Measurements from ENCODE around the gene SIGLEC5.
"Not testable (repeated sequence)": the region's sequence is repeated elsewhere in the genome, so short reads cannot be mapped to it uniquely, and the experiment has no call there.

The SIGLEC5 gene, protein sequence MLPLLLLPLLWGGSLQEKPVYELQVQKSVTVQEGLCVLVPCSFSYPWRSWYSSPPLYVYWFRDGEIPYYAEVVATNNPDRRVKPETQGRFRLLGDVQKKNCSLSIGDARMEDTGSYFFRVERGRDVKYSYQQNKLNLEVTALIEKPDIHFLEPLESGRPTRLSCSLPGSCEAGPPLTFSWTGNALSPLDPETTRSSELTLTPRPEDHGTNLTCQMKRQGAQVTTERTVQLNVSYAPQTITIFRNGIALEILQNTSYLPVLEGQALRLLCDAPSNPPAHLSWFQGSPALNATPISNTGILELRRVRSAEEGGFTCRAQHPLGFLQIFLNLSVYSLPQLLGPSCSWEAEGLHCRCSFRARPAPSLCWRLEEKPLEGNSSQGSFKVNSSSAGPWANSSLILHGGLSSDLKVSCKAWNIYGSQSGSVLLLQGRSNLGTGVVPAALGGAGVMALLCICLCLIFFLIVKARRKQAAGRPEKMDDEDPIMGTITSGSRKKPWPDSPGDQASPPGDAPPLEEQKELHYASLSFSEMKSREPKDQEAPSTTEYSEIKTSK

DNA sequence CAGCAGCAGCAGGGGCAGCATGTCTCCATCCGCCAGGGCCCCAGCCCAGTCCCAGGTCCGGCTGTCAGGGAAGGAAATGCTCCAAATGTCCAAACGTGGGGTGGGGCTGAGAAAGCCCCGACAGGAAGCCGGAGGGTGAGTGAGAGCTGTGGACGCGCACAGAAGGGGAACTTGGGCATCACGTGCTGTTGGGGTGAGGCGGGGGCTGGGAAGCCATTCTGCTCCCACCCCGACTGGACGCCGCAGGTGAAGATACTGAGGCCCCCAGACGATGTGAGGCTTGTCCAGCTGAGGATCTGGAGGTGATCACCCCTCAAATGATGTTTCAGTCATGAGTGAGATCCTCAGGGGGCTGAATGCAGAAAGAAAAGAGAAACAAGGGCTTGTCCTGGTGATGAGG lies at the start of gene SIGLEC5:
SIGLEC5 (minus strand) TSS at position 87 of the 400 bp plus-strand sequence; CDS start at position 21, 66 bp downstream.
- H3K4me1 Mint-ChIP-seq, result peaks cover 46% of the 10 kb centered on the region
- H3K4me3 Mint-ChIP-seq, result peak within 1 kb of the TSS; percentile 89
- ATAC-seq, result peak; percentile 81
- not testable (repeated sequence) for H3K27me3 Mint-ChIP-seq, H3K9me3 Mint-ChIP-seq
- peak within 1 kb of the TSS; percentile 94 for H3K27ac Mint-ChIP-seq
- H3K36me3 Mint-ChIP-seq, result peaks cover 33% of the 10 kb centered on the region

DNA sequence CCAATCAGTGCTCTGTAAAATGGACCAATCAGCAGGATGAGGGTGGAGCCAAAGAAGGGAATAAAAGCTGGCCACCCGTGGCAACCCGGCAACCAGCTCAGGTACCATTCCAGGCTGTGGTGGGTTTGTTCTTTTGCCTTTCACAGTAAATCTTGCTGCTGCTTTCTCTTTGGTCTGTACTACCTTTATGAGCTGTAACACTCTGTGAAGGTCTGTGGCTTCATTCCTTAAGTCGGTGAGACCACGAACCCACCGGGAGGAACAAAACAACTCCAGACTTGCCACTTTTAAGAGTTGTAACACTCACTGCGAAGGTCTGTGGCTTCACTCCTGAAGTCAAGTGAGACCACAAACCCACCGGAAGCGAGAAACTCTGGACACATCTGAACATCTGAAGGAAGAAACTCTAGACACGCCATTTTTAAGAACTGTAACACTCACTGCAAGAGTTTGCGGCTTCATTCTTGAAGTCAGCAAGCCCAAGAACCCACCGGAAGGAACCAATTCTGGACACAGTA lies 46.4 kb upstream of the SIGLEC5 start:
- no peaks in the 10 kb centered on the region for H3K36me3 Mint-ChIP-seq
- no peak for ATAC-seq
- H3K4me1 Mint-ChIP-seq, result no peaks in the 10 kb centered on the region
- no peaks in the 10 kb centered on the region for H3K9me3 Mint-ChIP-seq
- H3K27me3 Mint-ChIP-seq, result peaks cover 23% of the 10 kb centered on the region
- no peak overlapping the region for H3K4me3 Mint-ChIP-seq
- no peak overlapping the region for H3K27ac Mint-ChIP-seq

DNA sequence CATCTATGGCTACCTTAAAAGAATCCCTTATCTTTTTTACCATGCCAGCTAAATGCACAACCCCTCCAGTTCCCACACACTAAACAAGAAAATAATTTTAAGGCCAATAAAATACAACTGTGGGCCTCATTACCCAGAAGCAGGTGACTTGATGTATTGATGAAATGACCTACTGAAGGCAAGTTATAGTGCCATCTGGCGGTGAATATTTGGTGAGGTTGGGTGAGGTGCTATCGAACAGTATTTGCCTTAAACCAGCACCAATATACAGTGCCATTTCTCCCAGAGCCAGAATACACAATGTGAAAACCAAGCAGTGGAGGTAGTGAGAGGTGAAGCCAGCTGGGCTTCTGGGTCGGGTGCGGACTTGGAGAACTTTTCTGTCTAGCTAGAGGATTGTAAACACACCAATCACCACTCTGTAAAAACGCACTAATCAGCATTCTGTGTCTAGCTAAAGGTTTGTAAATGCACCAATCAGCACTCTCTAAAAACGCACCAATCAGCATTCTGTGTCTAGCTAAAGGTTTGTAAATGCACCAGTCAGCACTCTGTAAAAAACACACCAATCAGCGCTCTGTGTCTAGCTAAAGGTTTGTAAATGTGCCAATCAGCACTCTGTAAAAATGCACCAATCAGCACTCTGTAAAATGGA lies 45.8 kb upstream of the SIGLEC5 start:
- not testable (repeated sequence) for H3K27ac Mint-ChIP-seq, ATAC-seq, H3K4me3 Mint-ChIP-seq, H3K36me3 Mint-ChIP-seq, H3K9me3 Mint-ChIP-seq, H3K4me1 Mint-ChIP-seq
- peaks cover 23% of the 10 kb centered on the region for H3K27me3 Mint-ChIP-seq

DNA sequence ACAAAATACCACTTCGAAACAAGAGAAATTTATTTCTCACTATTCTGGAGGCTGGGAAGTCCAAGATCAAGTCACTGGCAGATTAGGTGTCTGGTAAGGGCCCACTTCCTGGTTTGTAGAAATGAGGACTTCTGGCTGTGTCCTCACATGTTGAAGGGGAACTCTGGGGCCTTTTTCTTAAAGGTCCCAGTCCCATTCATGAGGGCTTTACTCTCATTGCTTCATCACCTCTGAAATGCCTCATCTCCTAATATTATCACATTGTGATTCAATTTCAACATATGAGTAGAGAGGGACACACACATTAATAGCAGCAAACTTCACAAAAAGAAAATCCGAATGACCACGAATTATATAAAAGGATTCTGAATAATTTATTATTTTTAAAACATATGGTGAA lies 38.0 kb upstream of the SIGLEC5 start:
- no peak for ATAC-seq
- H3K4me3 Mint-ChIP-seq, result no peak overlapping the region
- H3K9me3 Mint-ChIP-seq, result no peaks in the 10 kb centered on the region
- H3K27ac Mint-ChIP-seq, result no peak overlapping the region
- H3K36me3 Mint-ChIP-seq, result no peaks in the 10 kb centered on the region
- H3K4me1 Mint-ChIP-seq, result peaks cover 9% of the 10 kb centered on the region
- H3K27me3 Mint-ChIP-seq, result peaks cover 46% of the 10 kb centered on the region

DNA sequence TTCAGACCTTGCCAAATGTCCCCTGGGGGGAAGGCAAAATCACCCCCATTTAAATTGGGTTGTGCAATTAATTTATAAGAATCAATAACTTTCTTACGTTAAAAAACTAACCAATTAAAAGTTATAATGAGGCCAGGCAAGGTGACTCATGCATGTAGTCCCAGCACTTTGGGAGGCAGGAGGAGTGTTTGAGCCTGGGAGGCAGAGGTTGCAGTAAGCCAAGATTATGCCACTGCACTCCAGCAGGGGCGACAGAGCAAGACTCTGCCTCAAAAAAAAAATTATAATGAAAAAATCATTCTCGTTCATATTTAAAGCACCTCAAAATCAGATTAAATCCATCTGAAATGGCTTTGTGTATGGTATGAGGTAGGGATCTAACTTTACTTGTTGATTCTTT lies 34.8 kb upstream of the SIGLEC5 start:
- Mint-ChIP-seq H3K36me3 (no peaks in the 10 kb centered on the region), H3K9me3 (no peaks in the 10 kb centered on the region), H3K4me1 (peaks cover 9% of the 10 kb centered on the region), H3K27me3 (peaks cover 64% of the 10 kb centered on the region), H3K4me3 (no peak overlapping the region), H3K27ac (no peak overlapping the region)
- ATAC-seq, result no peak

DNA sequence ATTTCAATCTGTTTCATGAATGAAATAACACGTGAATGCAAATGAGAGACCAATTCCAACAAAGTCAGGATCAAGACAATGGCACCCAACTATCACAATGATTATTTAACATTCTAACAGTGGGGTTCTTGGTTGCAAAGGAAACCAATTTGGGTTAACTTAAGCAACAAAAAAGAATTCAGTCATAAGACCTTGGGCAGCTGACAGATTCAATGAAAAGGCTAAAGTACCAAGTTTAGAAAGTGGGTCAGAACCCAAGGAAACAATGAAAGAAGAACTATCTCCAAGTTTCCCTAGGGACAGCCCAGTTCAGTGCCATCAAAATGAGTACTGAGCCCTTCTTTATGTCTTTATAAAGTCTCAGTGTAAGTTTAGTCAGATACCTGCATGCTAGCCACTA lies 33.9 kb upstream of the SIGLEC5 start:
- H3K27ac Mint-ChIP-seq, result no peak overlapping the region
- peaks cover 64% of the 10 kb centered on the region for H3K27me3 Mint-ChIP-seq
- peaks cover 5% of the 10 kb centered on the region for H3K4me1 Mint-ChIP-seq
- no peak overlapping the region for H3K4me3 Mint-ChIP-seq
- no peaks in the 10 kb centered on the region for H3K9me3 Mint-ChIP-seq
- no peaks in the 10 kb centered on the region for H3K36me3 Mint-ChIP-seq
- no peak for ATAC-seq

DNA sequence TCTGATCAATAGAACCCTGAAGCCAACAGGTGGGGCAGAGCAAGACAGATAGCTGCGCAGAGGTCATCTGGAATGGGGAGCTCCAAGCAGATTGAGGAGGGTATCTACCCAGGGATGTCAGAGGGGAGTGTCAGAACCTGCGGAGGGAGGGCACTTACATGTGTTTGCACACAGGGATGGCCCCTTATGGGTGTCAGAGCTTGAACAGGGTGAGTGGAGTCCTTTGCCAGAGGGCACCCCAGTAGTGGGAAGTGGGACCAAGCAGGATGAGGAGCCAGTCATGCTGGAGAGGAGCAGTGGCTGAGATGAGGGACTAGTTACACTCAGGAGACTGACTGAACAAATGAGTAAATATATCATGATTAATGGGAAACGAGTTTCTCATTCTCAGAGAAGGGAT lies 33.4 kb upstream of the SIGLEC5 start:
- H3K4me1 Mint-ChIP-seq, result peaks cover 2% of the 10 kb centered on the region
- ATAC-seq, result no peak
- H3K27ac Mint-ChIP-seq, result no peak overlapping the region
- peaks cover 64% of the 10 kb centered on the region for H3K27me3 Mint-ChIP-seq
- no peak overlapping the region for H3K4me3 Mint-ChIP-seq
- no peaks in the 10 kb centered on the region for H3K36me3 Mint-ChIP-seq
- no peaks in the 10 kb centered on the region for H3K9me3 Mint-ChIP-seq

DNA sequence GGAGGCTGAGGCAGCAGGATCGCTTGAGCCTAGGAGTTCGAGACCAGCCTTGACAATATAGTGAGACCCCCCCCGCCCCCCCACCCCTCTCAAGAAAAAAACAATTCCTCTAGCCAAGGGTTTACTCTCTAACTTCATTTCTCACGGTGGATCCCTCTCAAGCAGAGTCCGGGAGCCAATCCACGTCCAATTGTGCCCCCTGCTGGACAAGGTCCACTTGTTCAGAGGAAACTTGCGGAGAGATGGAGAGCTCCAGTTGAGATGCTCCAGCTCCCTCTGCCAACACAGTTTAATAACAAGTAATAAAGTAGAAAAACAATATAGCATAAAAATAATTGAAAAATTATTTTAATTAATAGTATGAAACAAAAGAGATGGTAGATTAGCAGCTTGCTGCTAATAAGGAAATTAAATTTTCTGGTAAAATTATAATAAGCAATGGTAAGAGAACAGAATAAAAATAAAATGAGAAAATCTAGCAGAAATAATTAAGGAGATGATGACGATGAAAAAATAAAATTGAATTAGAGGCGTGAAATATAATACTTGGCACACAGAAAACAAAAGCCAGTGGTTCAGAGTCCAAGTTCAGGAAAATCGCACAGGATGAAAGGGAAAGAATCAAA lies 30.9 kb upstream of the SIGLEC5 start:
- peaks cover 47% of the 10 kb centered on the region for H3K27me3 Mint-ChIP-seq
- H3K36me3 Mint-ChIP-seq, result no peaks in the 10 kb centered on the region
- no peak overlapping the region for H3K4me3 Mint-ChIP-seq
- H3K4me1 Mint-ChIP-seq, result peaks cover 18% of the 10 kb centered on the region
- peak; percentile 68 for ATAC-seq
- H3K9me3 Mint-ChIP-seq, result no peaks in the 10 kb centered on the region
- no peak overlapping the region for H3K27ac Mint-ChIP-seq

DNA sequence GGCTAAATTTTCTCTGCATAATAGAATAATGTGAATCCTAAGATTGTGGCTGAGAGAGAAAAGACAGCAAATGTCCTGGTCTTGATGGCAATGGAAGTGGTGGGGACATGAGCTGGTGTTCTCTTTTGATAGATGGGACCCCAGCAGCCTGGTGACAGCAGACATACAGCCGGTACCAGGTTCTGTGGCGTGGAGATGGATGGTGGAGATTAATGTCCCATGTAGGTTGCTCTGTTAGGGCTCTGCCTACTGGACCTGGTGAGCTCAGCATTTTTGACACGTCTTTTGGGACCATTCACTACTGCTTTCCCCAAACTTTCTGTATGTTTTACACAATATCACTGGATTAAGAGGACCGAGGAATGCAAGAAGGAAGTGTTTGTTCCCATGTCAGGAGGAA lies 24.6 kb upstream of the SIGLEC5 start:
- no peak for ATAC-seq
- Mint-ChIP-seq H3K27ac (no peak overlapping the region), H3K9me3 (peaks cover 4% of the 10 kb centered on the region), H3K36me3 (peaks cover 5% of the 10 kb centered on the region), H3K27me3 (no peaks in the 10 kb centered on the region), H3K4me1 (peaks cover 59% of the 10 kb centered on the region), H3K4me3 (no peak overlapping the region)

DNA sequence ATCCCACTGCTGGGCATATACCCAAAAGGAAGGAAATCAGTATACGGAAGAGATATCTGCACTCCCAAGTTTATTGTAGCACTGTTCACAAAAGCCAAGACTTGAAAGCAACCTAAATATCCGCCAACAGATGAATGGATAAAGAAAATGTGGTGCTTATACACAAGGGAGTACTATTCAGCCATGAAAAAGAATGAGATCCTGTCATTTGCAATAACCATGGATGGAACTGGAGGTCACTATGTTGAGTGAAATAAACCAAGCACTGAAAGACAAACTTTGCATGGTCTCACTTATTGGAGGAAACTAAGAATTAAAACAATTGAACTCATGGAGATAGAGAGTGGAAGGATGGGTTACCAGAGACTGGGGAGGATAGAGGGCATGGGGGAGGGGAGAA lies 23.0 kb upstream of the SIGLEC5 start:
- Mint-ChIP-seq H3K9me3 (peaks cover 4% of the 10 kb centered on the region), H3K27ac (no peak overlapping the region), H3K4me3 (no peak overlapping the region), H3K4me1 (peaks cover 61% of the 10 kb centered on the region), H3K27me3 (no peaks in the 10 kb centered on the region), H3K36me3 (peaks cover 5% of the 10 kb centered on the region)
- no peak for ATAC-seq

DNA sequence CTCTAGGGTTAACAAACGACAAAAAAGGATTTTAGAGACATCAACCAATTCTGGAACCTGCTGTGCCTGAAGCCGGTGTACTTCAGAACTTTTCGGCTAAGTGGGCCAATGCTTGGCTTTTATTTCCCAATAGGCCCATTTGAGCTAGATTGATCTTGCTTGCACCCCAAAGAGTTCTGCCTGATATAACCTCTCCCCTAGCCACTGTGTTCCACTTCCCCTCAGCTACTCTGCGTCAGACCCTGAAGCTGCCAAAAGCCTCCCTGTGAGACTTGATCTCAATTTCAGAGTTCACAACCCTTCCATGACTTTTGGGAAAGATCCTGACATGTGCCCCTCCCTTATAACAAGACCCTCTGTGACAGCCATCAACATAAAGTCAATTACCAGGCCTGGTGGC lies 22.1 kb upstream of the SIGLEC5 start:
- Mint-ChIP-seq H3K4me3 (no peak overlapping the region), H3K9me3 (peaks cover 4% of the 10 kb centered on the region), H3K4me1 (peaks cover 60% of the 10 kb centered on the region), H3K27ac (peak overlapping the region; percentile 3), H3K27me3 (no peaks in the 10 kb centered on the region), H3K36me3 (peaks cover 5% of the 10 kb centered on the region)
- no peak for ATAC-seq

DNA sequence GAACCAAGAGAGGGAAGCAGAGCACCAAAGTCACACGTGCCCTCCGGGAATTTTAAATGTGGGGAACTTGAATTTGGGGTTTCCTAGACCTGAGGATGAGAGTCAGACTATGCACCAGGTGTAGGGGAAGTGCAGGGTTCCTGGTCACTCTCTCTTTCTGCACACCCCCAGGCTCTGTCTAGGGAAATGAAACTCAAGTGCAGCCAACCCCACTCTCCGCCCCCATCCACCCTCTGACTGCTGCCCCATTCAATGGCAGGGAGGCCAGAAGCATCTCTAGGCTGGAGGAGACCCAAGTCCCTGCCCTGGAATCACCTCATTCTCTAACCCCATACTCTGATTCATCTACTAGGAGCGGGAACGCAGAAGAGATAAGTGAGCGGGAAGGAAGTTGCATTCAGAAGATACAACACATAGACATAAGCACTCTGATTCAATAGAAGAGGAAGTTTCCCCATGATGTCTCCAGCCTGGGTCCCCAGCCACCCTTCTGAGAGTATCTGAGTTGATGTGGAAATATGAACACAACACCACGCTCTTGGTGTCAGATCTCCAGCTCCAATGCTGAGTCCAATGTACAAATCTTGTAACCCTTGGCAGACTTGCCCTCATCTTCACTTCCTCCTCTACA lies 21.1 kb upstream of the SIGLEC5 start:
- Mint-ChIP-seq H3K27me3 (no peaks in the 10 kb centered on the region), H3K9me3 (peaks cover 4% of the 10 kb centered on the region), H3K36me3 (peaks cover 5% of the 10 kb centered on the region), H3K27ac (peak overlapping the region; percentile 3), H3K4me3 (peak overlapping the region; percentile 37), H3K4me1 (peaks cover 57% of the 10 kb centered on the region)
- ATAC-seq, result peak; percentile 97

DNA sequence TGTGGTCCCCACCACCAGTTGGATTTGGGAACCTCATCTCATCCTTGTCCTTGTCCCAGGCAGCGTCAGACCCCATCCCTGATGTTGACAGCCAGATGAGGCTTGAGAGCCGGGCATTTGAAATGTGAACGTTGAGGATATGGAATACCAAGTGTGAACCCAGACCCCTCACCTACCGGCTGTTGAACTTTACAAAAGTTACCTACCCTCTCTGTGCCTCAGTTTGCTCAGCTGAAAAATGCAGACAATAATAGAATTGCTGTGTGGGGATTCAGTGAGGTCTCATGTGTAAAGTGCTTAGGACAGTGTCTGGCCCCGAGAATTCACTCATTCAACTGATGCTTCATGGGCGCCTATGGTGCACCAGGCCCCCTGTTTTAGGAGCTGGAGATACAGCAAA lies 17.1 kb upstream of the SIGLEC5 start:
- Mint-ChIP-seq H3K27me3 (no peaks in the 10 kb centered on the region), H3K4me3 (peak overlapping the region; percentile 80), H3K27ac (peak overlapping the region; percentile 88), H3K9me3 (no peaks in the 10 kb centered on the region), H3K4me1 (peaks cover 58% of the 10 kb centered on the region), H3K36me3 (peaks cover 14% of the 10 kb centered on the region)
- ATAC-seq, result no peak

DNA sequence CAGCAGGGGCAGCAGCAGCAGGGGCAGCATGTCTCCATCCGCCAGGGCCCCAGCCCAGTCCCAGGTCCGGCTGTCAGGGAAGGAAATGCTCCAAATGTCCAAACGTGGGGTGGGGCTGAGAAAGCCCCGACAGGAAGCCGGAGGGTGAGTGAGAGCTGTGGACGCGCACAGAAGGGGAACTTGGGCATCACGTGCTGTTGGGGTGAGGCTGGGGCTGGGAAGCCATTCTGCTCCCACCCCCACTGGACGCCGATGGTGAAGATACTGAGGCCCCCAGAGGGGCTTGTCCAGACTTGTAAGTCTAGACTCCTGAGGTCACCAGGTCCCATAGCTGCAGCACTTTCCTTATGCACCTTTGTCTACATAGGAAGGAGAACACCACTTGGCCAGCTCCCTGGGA lies 16.5 kb upstream of the SIGLEC5 start, which contains the start of gene SIGLEC14:
SIGLEC14 (minus strand) TSS at position 96 of the 400 bp plus-strand sequence; CDS start at position 30, 66 bp downstream.
- H3K9me3 Mint-ChIP-seq, H3K27me3 Mint-ChIP-seq: not testable (repeated sequence)
- Mint-ChIP-seq H3K27ac (peak within 1 kb of the TSS; percentile 88), H3K4me3 (peak within 1 kb of the TSS; percentile 82), H3K4me1 (peaks cover 52% of the 10 kb centered on the region), H3K36me3 (peaks cover 14% of the 10 kb centered on the region)
- ATAC-seq, result peak; percentile 52

Measured in stimulated activated memory B cell treated with anti-CD40 and anti-IgM and Interleukin-4, amounts not matched to agents 10 μg/mL and 1 μg/mL and 100 μg/mL, for 72 hours (primary cell).